Endothelial cell of umbilical vein (primary cell): Measurements from ENCODE around the gene SLC6A6. TPM values are rescaled to one million over a fixed set of nuclear protein-coding genes. Genes with fewer than 3 reads are reported as not detected.

Experiments used
- BruUV-seq: library from RNA; stranded (reverse); fragments of 400-500 nt; replicated peaks from 2 replicates; lab custom pipeline; 2021; lab: Mats Ljungman, UMichigan
- CTCF ChIA-PET: fragments of 300-600, 350-600 bp; sonication (Branson Sonifier 250); formaldehyde crosslinking; loops from one replicate; lab custom pipeline; 2021; ENCODE audit warnings: antibody characterized with exemption, inconsistent platforms; lab: Charles Lee
- POLR2A ChIA-PET: fragments of 300-600, 350-600 bp; sonication (Branson Sonifier 250); formaldehyde crosslinking; loops from one replicate; lab custom pipeline; 2021; ENCODE audit warnings: antibody characterized with exemption, inconsistent platforms; lab: Charles Lee
- DNase-seq: peaks from one replicate; pipeline ENCODE4 v3.0.0-alpha.2; 2011; ENCODE audit warnings: low read depth, low spot score
- FAIRE-seq: peaks from 2 replicates; lab custom pipeline; 2011; peaks lifted over from hg19 to GRCh38; lab: Jason Lieb, UNC
- H2AFZ ChIP-seq: 2 replicates; pipeline ENCODE4 v1.6.0; 2012; ENCODE audit warnings: low read depth, low read length, control low read depth, inconsistent platforms
- H3K27ac ChIP-seq: 2 replicates; pipeline ENCODE4 v1.5.1; 2011; ENCODE audit warnings: low read depth, mild to moderate bottlenecking, control low read depth, low read length, moderate library complexity; ENCODE audit not compliant: insufficient read depth
- H3K27me3 ChIP-seq, 2 experiments: 2 replicates each; pipeline versions ENCODE4 v1.6.0 to v1.6.1; 2011; ENCODE audit warnings: low read length in 2 of 2, mixed read lengths in 1 of 2; ENCODE audit not compliant: control insufficient read depth in 2 of 2, insufficient read depth in 2 of 2
- H3K36me3 ChIP-seq, 2 experiments: 2 replicates in 1 of 2; 3 replicates in 1 of 2; pipeline ENCODE4 v1.5.1; 2011; ENCODE audit warnings: low read length in 2 of 2, mild to moderate bottlenecking in 1 of 2, moderate library complexity in 1 of 2; ENCODE audit not compliant: control insufficient read depth in 2 of 2, insufficient read depth in 2 of 2; ENCODE audit errors: extremely low read depth in 1 of 2
- H3K4me1 ChIP-seq: 3 replicates; pipeline ENCODE4 v1.5.1; 2011; ENCODE audit warnings: mild to moderate bottlenecking, low read length; ENCODE audit not compliant: control insufficient read depth, insufficient read depth; ENCODE audit errors: extremely low read depth
- H3K4me2 ChIP-seq: 2 replicates; pipeline ENCODE4 v1.6.1; 2011; ENCODE audit warnings: low read length, control low read depth, mixed read lengths; ENCODE audit not compliant: insufficient read depth
- H3K4me3 ChIP-seq, 3 experiments: fragments of 200-600 bp in 1 of 3; sonication (generic), shearing (Covaris generic) in 1 of 3; replicated peaks in 1 of 3; 2 replicates each; pipeline ENCODE4 v1.5.1; 2011 to 2016; ENCODE audit warnings: control low read depth in 3 of 3, low read length in 3 of 3, mild to moderate bottlenecking in 2 of 3, inconsistent platforms in 1 of 3, low read depth in 1 of 3, moderate library complexity in 1 of 3; ENCODE audit not compliant: insufficient read depth in 1 of 3
- H3K79me2 ChIP-seq: 2 replicates; pipeline ENCODE4 v1.6.0; 2012; ENCODE audit warnings: low read length, inconsistent platforms; ENCODE audit not compliant: control insufficient read depth, insufficient read depth
- H3K9ac ChIP-seq: replicated peaks from 2 replicates; pipeline ENCODE3; 2011; ENCODE audit warnings: low read length, control low read depth; ENCODE audit not compliant: insufficient read depth; ENCODE audit errors: extremely low read depth
- H3K9me1 ChIP-seq: replicated peaks from 3 replicates; pipeline ENCODE4 v1.6.0; 2011; ENCODE audit warnings: mild to moderate bottlenecking, low read length; ENCODE audit not compliant: control insufficient read depth, insufficient read depth; ENCODE audit errors: extremely low read depth
- H3K9me3 ChIP-seq: replicated peaks from 2 replicates; pipeline ENCODE4 v1.5.1; 2012; ENCODE audit warnings: low read length, inconsistent platforms; ENCODE audit not compliant: control insufficient read depth, insufficient read depth
- H4K20me1 ChIP-seq: replicated peaks from 2 replicates; pipeline ENCODE3; 2011; ENCODE audit warnings: mild to moderate bottlenecking, low read length; ENCODE audit not compliant: control insufficient read depth, insufficient read depth; ENCODE audit errors: extremely low read depth
- CTCF ChIP-seq, 2 donors: IDR thresholded peaks; 1 replicate in 1 of 2; 2 replicates in 1 of 2; pipeline ENCODE4 v1.5.1; 2011; ENCODE audit warnings: low read length in 2 of 2, mild to moderate bottlenecking in 2 of 2, moderate library complexity in 2 of 2, control low read depth in 1 of 2, inconsistent platforms in 1 of 2, low read depth in 1 of 2; ENCODE audit not compliant: insufficient read depth in 1 of 2; ENCODE audit errors: extremely low read depth in 1 of 2
- EZH2 ChIP-seq: IDR thresholded peaks from 2 replicates; pipeline ENCODE4 v1.6.1; 2012; ENCODE audit warnings: borderline replicate concordance, low read depth, mild to moderate bottlenecking, moderate library complexity, low read length, inconsistent platforms; ENCODE audit not compliant: severe bottlenecking
- FOS ChIP-seq: IDR thresholded peaks from 2 replicates; pipeline ENCODE4 v1.6.1; 2011; ENCODE audit warnings: mild to moderate bottlenecking, low read length, moderate library complexity, borderline replicate concordance; ENCODE audit not compliant: insufficient read depth
- GATA2 ChIP-seq: IDR thresholded peaks from 2 replicates; pipeline ENCODE4 v1.7.0; 2011; ENCODE audit warnings: low read depth, mild to moderate bottlenecking, moderate library complexity, mixed read lengths, low read length; ENCODE audit not compliant: insufficient read length, insufficient read depth
- JUN ChIP-seq: IDR thresholded peaks from 2 replicates; pipeline ENCODE4 v1.6.1; 2011; ENCODE audit warnings: borderline replicate concordance, low read depth; ENCODE audit not compliant: insufficient read length, insufficient read depth
- MYC ChIP-seq: IDR thresholded peaks from one replicate; pipeline ENCODE4 v1.6.1; 2011; ENCODE audit warnings: mild to moderate bottlenecking, low read depth, low read length
- POLR2A ChIP-seq: IDR thresholded peaks from 2 replicates; pipeline ENCODE4 v1.6.1; 2012; ENCODE audit warnings: low read depth, mild to moderate bottlenecking, control low read depth, low read length
- POLR2AphosphoS5 ChIP-seq: IDR thresholded peaks from 2 replicates; pipeline ENCODE4 v1.6.1; 2012; ENCODE audit warnings: low read depth, mild to moderate bottlenecking, control low read depth, low read length, moderate library complexity; ENCODE audit not compliant: insufficient read depth
- dilution Hi-C: fragments of 300-500 bp; cut with MboI; formaldehyde crosslinking; loops from one replicate; pipeline ENCODE4 v1.15.0; 2019; ENCODE audit warnings: low sequenced_read_pairs; ENCODE audit not compliant: extremely low pct_ligation_motif_present
- intact Hi-C: fragments of 100-400 bp; cut with micrococcal nuclease; formaldehyde crosslinking; loops from one replicate; pipeline ENCODE4 v1.10.0; 2022
- polyA plus RNA-seq, 4 experiments: library from polyadenylated mRNA; depleted of rRNA in 3 of 4; stranded (reverse) in 3 of 4; unstranded in 1 of 4; fragments of >200 nt; gene quantifications; 2 replicates each; pipeline versions ENCODE4 v1.2.1 to v1.2.3, GENCODE V29; 2011 to 2012; ENCODE audit warnings: missing spikeins in 1 of 4
- total RNA-seq: library from RNA; stranded (reverse); gene quantifications from 2 replicates; pipeline ENCODE4 v1.2.3, GENCODE V29; 2021

Gene SLC6A6
- total and polyA plus RNA-seq, 2 donors (not counting 3 experiments of a cell fraction or from before 2014, with no cell fraction given) = 25.7 to 38.0 TPM

DNA sequence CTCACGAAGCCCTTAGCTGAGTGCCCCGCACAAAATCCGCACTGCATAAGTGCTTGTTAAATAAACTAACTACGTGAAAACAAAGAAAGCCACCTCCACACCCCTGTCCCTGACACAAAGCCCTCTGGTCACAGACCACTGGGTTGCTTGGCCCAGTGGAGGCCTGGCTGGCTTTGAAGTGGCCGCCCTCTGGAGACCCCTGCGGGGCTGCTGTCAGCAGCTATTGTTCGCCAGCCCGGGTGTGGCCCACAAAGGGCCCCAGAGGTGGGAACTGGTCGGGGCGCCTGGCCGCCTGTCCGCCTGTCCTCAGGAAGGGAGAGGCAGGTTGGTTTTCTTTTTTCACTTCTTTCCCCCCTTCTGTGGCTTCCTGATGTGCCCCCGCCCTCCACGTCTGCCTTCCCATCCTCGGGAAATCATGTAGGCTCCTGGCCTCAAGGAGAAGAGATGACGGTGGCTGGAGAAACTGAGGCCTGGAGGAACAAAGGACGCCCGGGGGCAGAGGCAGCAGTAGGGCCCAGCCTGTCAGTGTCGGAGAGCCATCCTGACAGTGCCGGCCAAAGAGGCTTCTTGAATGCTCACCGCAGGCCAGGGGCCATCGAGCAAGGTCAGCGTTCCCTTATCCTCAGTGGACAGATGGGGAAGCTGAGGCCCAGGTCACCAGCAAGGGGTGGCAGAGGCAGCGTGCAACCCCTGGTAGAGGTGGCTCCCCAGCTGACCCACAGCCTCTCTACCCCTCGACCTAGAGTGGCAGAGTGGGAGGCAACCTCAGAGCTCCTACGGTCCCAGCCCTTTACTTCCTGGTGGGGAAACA is 61.1 kb downstream of the SLC6A6 start:
- ChIA-PET CTCF (interaction anchor here (0.7 to 4.1 kb wide), 8 partner anchors 11 to 260 kb away, joined by 3 to 54 read pairs (median 6); no protein-coding TSS in a partner anchor), POLR2A (no interaction called here)
- Histone ChIP-seq H3K36me3 (peaks cover 0 to 4% of the 10 kb centered on the region in 2 experiments), H3K79me2 (no peaks in the 10 kb centered on the region), H3K4me3 (no peak overlapping the region), H3K9ac (no peak overlapping the region), H3K4me1 (peaks cover 32% of the 10 kb centered on the region), H3K27ac (no peak overlapping the region), H4K20me1 (no peaks in the 10 kb centered on the region), H3K9me3 (no peaks in the 10 kb centered on the region), H3K9me1 (no peaks in the 10 kb centered on the region), H2AFZ (no peak overlapping the region), H3K27me3 (no peaks in the 10 kb centered on the region), H3K4me2 (no peak overlapping the region)
- intact Hi-C loops (loop anchor here (10.0 kb wide), 1 partner anchor 809 kb away; no protein-coding TSS in a partner anchor), dilution Hi-C loops (no loop called here)
- BruUV-seq = no TSS peak
- FAIRE-seq (no peak), DNase-seq (no peak)
- no peak for TF ChIP-seq CTCF (IDR thresholded peaks at IDR 0.05; ENCODE audit: extremely low read depth in 1 of 2, insufficient read depth in 1 of 2, low read depth in 1 of 2, low read length in 2 of 2)
- TF ChIP-seq POLR2AphosphoS5 = no peak

- H3K36me3 ChIP-seq = peaks cover 0 to 4% of the 10 kb centered on the region in 2 experiments
- CTCF ChIA-PET = interaction anchor here (1.1 to 4.1 kb wide), 3 partner anchors 11 to 260 kb away, joined by 4 to 54 read pairs (median 31); no protein-coding TSS in a partner anchor
- intact Hi-C loops = loop anchor here (10.0 kb wide), 1 partner anchor 809 kb away; no protein-coding TSS in a partner anchor
Observed at GRCh38 chr3:14464141-14464465, 61.7 kb downstream of the SLC6A6 start.

More at GRCh38 chr3:14464141-14464465, 61.7 kb downstream of the SLC6A6 start:
- H3K9me3 ChIP-seq = no peaks in the 10 kb centered on the region
- no peaks in the 10 kb centered on the region for H4K20me1 ChIP-seq
- no peak overlapping the region for H2AFZ ChIP-seq
- POLR2A ChIA-PET = no interaction called here
- no TSS peak for BruUV-seq
- no peak overlapping the region for H3K27ac ChIP-seq
- no peak overlapping the region for H3K4me2 ChIP-seq
- no peaks in the 10 kb centered on the region for H3K79me2 ChIP-seq
- FAIRE-seq (no peak), DNase-seq (no peak)
- no peak overlapping the region for H3K9ac ChIP-seq
- no peaks in the 10 kb centered on the region for H3K9me1 ChIP-seq
- peaks cover 26% of the 10 kb centered on the region for H3K4me1 ChIP-seq
- H3K4me3 ChIP-seq = no peak overlapping the region
- dilution Hi-C loops = no loop called here
- H3K27me3 ChIP-seq = no peaks in the 10 kb centered on the region
- TF ChIP-seq CTCF (IDR thresholded peaks at IDR 0.05; ENCODE audit: extremely low read depth in 1 of 2, insufficient read depth in 1 of 2, low read depth in 1 of 2, low read length in 2 of 2) (no peak), MYC (no peak), GATA2 (no peak), POLR2A (no peak), POLR2AphosphoS5 (no peak), FOS (no peak), JUN (no peak), EZH2 (no peak)
